GM19023 (cell line): ENCODE measurements around the gene DAB2.

Experiments
- ATAC-seq: cut with Tn5 transposase; IDR thresholded peaks from one replicate; pipeline ENCODE4 v1.9.1; 2021; ENCODE audit warnings: mild to moderate bottlenecking, moderate library complexity; ENCODE audit not compliant: unreplicated experiment

The DAB2 gene

DNA sequence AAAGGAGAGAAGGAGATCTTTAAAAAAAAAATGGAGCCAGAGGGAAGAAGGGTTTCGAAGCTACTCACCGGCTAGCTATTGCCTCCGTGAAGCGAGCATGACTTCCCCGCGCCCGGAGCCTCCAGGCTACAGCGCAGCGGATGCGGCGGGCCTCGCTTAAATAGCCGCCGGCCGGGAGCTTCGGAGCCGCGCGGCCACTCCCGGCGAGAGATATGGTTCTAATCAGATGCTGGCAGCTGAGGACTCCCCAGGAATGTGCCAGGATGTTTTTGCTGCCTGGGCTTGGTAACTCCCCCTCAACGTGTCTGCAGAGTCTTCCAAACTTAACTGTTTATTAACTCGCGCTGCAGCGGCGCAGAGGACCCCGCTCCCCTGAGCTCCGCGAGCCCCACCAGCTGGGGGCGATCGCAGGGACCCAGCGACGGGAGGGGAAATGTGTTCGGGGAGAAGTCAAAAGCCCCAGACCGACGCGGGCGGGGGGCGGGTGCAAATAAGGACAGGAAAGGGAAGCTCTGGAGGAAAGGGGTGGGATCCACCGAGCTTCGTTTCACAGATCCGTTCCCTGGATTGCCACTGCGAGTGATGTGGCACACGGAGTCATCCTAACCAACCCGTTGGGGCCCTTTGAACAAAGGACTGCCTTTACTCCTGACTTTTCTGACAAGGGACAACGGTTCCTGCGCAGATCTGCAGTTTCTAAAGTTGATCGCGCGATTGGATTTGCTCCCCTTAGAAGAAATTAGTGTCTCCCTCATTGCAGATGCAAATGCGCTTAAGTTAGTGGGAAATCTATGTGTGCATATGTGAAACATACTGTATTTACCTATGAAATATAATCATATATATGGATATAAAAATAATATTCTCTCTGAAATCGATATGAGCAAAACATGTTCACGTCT, at the start of gene DAB2:
Gene DAB2, minus strand, starts transcription at position 245 of the 902 bp plus-strand sequence. CDS start 30,660 bp downstream, outside the sequence.
- ATAC-seq, result no peak

DNA sequence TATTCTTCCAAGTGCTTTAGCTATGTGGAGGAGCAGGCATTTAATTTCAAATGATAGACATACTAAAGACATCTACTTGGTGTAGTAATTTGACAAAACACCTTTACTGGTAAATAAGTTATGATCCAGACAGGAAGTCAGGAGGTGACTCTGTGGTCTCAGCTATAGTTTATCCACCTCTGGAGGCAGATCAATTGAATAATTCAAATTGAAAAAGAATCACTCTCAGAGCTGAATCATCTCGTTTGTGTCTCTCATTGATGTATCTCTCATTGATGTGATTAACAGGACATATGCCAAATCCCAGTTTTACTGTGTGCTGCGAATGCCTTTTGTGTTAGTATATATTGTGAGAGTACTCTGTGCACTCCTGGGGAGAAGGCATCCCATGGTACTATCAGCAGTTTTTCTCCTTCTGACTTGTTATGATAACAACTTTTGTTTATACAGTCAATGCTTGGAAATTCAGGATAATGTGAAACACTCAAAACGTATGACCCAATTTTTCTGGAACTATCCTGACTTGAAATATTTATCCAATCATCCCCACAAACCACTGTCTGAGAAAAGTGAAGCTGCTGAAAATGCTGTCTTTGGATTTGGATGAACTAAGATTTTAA, 48.5 kb upstream of the DAB2 start:
- no peak for ATAC-seq

DNA sequence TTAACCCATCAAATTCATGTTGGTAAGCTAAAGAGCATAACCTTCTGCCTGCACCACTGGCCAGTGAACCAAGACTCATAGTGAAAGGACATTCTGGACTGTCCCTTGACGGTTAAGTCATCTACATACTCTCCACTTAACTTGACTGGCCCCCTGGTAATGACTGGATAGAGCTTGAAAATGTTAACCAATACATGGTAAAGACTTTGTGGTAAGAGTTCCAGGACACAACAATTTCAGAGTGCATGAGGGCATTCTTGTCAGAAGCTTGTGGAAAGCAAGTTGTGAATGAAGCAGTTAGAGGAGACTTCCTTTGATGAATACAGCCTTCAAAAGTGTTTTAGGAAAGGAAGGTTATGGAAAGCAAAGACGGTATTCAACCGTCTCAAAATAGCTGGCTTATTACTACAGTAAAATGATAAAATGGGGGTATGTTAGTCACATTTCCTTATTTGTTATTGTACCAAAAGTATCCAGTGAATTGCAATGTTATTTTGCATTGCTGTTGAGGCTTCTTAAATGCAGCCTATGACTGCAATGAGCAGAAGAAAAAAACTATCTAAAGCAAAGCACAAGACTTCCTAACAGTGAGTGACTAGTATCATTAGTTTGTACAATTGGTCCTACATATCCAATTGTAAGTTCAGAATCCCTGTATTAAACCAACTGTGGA, 47.2 kb upstream of the DAB2 start:
- no peak for ATAC-seq

DNA sequence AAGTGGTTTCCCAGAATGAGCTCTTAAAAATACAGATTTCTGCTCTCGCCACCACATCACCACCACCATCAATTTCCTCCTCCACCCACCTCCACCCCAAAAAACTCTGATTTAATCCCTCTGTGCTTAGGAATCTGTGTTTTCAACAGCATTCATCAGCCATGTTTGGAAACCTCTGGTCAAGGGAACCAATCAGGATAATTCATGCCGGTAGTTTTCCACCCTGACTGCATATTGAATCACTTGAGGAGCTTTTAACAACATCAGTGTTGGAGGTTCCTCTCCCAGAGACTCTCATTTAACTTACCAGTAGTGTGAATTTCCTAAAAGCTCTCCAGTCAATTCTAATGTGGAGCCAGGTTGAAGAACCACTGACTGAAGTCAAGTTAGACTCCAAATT, 46.0 kb upstream of the DAB2 start:
- ATAC-seq, result no peak

DNA sequence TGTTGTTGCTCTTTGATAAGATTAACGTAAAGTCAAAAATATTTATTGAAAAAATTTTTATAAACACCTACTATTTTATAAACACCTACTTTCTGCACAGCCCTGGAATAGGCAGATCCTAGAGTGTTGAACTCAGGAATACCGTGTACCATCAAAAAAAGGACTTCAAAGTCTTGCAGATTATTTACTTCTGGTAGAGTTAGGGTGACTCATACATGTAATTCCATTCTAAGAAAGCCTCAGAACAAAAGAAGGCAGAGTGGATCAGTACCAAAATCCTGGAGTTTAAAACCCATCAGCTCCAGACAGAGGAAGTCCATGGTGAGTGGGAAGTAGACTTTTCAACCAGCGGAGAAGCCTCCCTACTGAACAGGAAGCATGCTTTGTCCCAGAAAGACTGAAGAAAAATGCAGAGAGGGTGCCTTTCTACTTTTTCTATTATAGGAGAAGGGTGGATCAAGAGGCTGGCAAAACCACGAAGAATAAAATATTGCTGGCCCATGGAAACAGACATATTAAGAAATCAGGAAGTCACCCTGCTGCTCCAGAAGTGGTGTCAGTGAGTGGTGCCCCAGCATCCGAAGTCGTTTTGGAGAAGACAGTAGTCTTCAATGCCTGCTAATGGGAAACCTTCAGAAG, 45.1 kb upstream of the DAB2 start:
- ATAC-seq, result no peak

DNA sequence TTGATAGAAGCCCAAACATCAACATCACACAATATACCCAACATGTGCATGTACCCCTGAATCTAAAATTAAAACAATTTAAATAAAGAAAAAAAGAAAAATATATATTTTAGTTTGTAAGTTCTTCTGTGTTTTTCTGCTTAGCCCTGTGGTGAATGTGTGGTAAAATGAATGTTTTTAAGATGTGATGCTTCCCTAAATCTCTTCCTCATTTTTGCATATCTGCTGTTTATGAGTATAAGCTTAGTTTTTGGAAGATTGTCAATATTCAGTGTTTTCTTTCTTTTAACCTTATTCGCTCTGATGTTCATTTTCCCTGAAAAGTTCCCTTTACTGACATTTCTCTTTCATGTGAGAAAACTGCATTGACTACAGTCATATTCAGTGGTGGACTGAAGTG, 44.4 kb upstream of the DAB2 start:
- no peak for ATAC-seq

DNA sequence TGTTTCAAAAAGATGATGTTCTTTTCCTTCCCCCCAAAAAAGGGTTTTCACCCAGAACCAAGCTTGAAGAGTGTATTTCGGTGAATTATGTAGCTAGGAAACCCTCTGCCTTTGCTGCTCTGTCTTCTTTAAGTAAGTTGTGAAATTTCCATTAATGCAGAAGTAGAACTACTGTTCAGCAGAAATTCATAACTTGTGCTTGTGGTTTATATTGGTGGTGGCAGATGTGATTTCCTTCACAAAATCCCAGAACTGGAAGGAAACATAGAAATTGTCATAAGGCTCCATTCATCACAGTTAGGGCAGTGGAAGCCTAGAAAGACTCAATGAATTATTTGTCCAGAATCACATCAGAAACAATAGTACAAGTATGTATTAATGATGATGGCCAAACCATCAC, 42.1 kb upstream of the DAB2 start:
- ATAC-seq, result no peak

DNA sequence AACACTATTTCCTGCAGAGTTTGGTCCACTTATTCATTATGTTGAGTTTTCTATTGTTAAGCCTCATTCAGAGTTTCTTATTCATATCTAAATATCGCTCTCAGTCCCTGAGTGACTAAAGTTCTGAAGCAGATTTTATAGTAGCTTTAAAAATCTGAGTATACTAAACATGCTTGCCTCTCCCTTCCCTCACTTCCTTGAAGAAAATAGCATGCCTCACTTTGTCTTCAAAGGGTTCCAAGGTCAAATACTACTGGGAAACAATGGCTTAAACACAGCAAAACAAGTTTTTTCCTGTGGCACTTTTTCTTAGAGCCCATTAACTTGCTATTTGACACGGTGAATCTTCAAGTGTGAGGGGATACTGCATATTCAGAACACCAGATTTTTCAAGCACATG, 41.1 kb upstream of the DAB2 start:
- no peak for ATAC-seq

DNA sequence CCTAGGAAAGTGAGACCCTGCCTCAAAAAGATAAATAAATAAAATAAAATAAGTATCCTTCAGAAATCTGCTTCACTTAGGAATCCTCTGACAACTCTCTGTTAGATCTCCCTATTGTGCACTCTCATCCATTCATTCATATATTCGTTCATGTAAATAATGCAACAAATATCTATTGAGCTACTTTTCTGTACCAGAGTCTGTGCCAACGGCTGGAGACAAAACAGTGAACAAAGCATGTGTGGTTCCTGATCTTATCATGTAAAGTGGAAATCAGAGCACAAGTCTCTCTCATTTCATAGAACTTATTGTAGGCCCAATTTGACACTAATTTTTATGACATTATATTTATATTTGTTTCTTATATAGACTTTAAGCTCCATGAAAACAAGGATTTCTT, 40.3 kb upstream of the DAB2 start:
- no peak for ATAC-seq

DNA sequence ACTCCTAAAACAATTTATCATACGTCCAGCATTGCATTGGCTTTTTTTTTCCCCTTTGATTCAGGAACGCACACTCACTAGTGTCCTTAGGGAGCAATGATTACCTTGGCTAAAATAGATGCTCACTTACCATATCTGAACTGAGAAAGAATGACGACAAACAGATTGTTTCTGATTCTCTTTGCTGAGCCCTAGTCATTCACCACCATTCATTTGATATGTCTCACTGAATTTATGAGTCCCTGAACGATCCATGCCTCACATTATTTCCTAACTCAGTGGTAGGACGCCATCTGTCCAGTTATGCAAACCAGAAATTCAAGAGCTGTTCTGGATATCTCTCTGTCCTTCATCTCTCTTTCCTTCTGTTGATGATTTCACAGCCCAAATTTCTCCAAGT, 39.3 kb upstream of the DAB2 start:
- ATAC-seq, result no peak

DNA sequence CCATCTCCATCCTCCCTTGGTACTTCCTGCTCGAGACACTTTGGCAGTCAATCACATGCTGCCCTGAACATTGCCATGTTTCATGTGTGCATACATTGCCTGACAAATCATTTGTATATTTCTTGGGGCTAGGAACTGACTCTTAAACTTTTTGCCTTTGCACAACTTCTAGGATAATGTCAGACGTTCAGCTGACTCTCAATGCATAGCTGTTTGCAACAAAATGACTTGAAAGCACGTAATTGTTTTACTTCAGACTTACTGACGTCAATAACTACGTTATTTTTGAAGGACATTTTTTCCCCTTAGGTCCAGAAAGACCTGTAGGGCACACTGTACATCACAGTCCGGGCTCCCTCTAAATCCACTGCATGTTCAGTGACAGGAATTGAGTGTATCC, 37.4 kb upstream of the DAB2 start:
- ATAC-seq, result no peak

DNA sequence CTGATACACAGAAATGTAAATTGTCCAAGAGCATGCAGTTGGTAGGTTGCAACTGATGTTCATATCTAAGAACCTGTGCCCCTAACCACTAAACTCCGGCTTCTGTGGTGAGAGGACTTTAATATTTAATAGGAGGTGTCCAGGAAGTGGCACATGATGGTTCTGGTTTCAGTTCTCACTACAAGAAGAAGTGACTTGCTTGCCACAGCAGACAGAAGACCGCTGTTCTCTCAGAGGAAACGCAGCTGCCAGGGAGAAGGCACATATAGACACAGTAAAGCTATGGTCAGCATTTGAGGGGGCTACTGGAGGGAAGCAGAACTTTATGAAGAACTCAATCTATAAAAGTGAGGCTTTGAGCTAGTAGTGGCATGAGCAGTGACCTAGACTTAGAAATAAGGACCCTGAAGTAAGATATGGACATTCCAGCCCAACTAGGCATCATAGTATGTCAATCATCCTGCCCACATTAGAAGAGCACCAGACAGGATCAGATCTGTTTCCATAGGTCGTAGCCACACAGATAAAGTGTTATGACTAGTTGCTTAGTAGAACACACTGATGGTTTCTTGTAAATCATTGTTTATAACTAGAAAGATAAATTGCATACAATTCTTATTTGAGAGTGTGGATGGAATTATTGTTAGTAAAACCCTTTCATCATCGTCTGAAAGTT, 36.4 kb upstream of the DAB2 start:
- ATAC-seq, result peak; percentile 89

DNA sequence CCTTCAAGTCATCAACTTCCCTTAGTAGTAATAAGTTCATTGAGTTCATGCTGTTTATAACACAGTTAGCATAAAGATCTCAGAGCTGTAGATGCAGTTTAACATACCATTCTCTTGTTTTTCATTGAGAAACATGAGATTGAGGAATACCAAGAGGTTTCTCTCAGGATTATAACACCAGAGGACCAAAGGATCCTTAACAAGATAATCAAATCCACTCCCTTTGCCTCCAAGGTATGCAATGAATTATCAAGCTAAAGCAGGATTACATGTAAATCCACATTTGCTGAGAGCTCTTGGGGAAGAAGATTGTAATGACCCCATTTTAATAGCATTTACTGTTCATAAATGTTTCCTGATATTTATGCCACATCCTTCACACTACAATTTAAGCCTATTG, 35.1 kb upstream of the DAB2 start:
- no peak for ATAC-seq

DNA sequence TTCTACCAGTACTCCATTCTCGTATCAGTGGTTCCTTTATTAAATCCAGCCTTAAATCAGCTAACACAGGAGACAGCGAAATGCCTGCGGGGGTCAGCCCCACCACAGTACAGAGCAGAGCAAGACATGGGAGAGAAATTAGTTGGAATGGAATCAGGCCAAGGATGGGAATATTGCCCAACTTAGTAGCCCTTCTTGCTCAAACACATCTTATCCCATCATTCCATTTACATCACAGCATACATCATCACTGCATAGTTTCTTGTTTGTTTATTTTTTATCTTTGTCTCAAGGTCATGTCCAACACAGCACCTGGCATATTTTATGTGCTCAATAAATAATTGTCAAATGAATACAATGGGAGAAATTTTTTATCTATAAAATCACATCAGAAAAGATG, 34.3 kb upstream of the DAB2 start:
- ATAC-seq, result no peak

DNA sequence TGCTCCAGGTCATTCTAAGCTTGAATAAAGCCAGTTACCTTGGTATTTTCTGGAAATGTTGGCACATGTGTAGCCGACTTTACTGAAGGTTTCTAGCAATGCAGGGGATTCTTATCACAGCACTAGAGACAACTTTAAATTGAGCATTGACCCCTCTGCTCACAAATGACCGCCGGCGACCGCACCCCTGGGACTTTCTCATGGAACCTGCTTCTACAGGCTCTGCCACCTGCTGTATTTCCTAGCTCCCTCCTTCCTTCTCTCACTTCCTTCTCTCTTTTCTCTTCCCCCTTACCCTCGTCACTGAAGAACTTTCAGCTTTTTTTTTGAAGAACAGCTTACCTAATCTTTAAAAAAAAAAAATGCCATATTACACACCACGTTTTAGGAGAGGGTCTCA, 30.9 kb upstream of the DAB2 start:
- ATAC-seq, result no peak

DNA sequence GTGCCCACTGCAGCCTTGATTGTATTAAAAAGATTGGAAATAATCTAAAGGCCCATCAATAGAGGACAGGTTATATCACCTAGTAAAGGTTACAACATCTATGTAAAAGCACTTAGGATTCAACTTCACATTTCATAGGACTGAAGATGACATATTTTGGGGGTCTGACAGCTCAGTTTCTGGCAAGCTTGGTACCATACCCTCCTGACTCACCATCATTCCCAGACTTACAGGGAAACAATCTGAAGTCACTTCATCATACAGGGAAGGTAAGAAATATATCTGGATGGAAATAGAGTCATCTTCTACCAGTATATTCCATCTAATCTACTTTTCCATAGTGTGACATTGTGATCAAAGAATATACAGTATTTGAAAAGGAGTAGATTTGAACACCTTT, 28.8 kb upstream of the DAB2 start:
- no peak for ATAC-seq

DNA sequence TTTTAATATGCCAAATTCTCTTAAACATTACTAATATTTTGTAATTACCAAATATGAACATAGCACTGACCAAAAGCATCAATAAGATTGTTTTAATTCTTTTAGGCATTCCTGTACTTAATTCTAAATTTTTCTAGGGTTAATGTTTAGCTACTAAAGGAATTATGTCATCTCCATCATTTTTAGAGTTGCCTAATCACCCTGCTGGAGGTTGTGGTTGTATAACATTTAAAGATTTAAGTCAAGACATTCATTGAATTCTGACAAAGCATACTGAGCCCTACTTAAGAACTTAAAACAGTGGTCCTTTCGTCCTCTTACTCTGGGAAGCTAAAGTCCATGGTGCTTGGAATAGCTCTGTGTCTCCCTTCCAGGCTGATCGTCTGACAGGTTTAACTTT, 28.1 kb upstream of the DAB2 start:
- no peak for ATAC-seq

DNA sequence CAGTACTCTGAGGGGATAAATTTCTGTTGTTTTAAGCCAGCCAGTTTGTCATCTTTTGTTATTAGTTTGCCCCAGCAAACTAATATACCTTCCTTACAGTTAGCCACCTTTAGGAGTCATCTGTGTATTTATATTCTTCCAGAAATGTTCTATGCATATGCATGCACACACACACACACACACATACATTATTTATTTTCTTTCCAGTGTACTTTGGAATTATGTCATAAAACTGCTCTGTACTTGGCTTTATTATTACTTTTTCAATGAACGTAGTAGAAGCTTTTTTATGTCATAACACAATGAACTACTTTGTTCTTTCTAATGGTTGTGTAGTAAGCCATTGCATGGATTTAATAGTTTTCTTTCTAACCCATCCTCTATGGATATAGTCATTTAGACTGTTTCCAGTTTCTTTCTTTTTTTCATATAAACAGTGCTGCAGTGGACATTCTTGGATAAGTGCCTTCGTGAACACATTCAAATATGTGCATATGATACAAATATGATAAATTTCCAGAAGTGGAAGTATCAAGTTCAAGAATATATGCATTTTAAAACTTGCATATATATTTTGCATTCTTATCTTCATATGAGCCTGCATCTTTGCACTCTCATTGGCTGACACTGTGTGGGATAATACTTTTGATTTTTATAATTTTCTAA, 26.6 kb upstream of the DAB2 start:
- no peak for ATAC-seq

DNA sequence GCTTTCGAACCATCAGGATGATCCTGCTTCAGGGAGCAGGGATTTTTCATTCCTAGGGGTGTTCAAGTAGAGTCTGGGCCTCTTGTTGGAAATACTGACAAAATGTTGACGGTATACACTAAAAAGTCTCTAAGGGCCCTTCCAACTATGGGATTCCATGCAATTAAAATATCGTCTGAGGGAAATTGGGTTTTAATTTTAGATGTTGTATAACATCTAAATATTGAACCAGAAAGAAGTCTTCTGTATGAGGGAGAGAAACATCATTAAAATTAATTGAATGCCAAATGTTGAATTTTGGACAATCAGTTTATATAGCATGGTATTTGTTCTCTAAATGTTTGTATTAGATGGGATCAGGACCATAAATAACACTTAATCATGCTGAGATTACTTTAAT, 25.7 kb upstream of the DAB2 start:
- no peak for ATAC-seq

DNA sequence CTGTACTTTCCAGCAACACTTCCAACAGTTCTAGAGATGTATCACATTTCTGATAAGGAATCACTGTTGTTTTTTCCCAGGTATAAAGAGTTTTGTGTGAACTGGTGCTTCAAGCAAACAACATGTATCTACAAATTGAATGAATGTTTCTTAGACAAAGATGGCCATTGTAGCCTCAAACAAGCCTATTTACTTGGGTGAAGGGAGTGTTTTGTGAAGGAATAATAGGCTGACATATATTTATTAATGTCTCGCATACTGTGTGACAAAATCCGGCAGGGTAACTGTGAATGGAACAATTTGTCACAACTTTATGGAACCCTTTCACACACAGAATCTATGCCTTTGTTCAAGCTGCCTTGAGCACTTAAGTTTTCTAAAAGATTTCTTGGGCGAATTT, 24.8 kb upstream of the DAB2 start:
- no peak for ATAC-seq
